ENCODE results near the gene RBFOX1. TPM values are rescaled to one million over a fixed set of nuclear protein-coding genes. Genes with fewer than 3 reads are reported as not detected.

Gene RBFOX1
- total RNA-seq, 1 donor from 2014 or later, result not detected

GRCh38 chr16:7482032-7482431, 149.4 kb downstream of the RBFOX1 start:
- ATAC-seq (ENCODE audit: low read depth), result no peak

GRCh38 chr16:7482596-7483290, 150.1 kb downstream of the RBFOX1 start:
- Mint-ChIP-seq H3K4me1 (no peaks in the 10 kb centered on the region), H3K36me3 (ENCODE audit: low read depth) (no peaks in the 10 kb centered on the region), H3K9me3 (no peaks in the 10 kb centered on the region), H3K27me3 (no peaks in the 10 kb centered on the region), H3K27ac (no peak overlapping the region), H3K4me3 (no peak overlapping the region)
- ATAC-seq (ENCODE audit: low read depth) (no peak), DNase-seq (no peak)
- intact Hi-C loops (cut with micrococcal nuclease), result no loop called here
- TF ChIP-seq CTCF (IDR thresholded peaks at IDR 0.05), result no peak
- POLR2A ChIA-PET, result no interaction called here
- CTCF ChIA-PET, result no interaction called here

More at GRCh38 chr16:7482032-7482431, 149.4 kb downstream of the RBFOX1 start:
- intact Hi-C loops (cut with micrococcal nuclease), result no loop called here
- no peak for DNase-seq
- no peak for TF ChIP-seq CTCF (IDR thresholded peaks at IDR 0.05)
- no peaks in the 10 kb centered on the region for H3K9me3 Mint-ChIP-seq
- no peaks in the 10 kb centered on the region for H3K4me1 Mint-ChIP-seq
- CTCF ChIA-PET, result no interaction called here
- POLR2A ChIA-PET, result no interaction called here
- no peak overlapping the region for H3K27ac Mint-ChIP-seq
- no peak overlapping the region for H3K4me3 Mint-ChIP-seq
- no peaks in the 10 kb centered on the region for H3K27me3 Mint-ChIP-seq
- no peaks in the 10 kb centered on the region for H3K36me3 Mint-ChIP-seq (ENCODE audit: low read depth)

- Mint-ChIP-seq H3K4me3 (no peak overlapping the region), H3K9me3 (no peaks in the 10 kb centered on the region), H3K27ac (no peak overlapping the region), H3K4me1 (no peaks in the 10 kb centered on the region), H3K36me3 (ENCODE audit: low read depth) (no peaks in the 10 kb centered on the region), H3K27me3 (no peaks in the 10 kb centered on the region)
- ATAC-seq (ENCODE audit: low read depth) (no peak), DNase-seq (no peak)
- intact Hi-C loops (cut with micrococcal nuclease), result no loop called here
- TF ChIP-seq CTCF (IDR thresholded peaks at IDR 0.05), result no peak
- CTCF ChIA-PET, result no interaction called here
- POLR2A ChIA-PET, result no interaction called here
These were observed 155.1 kb downstream of the RBFOX1 start for GRCh38 chr16:7487574-7488323.

- no peaks in the 10 kb centered on the region for H3K4me1 Mint-ChIP-seq
- no peaks in the 10 kb centered on the region for H3K9me3 Mint-ChIP-seq
- no peak for ATAC-seq (ENCODE audit: low read depth)
- TF ChIP-seq CTCF (IDR thresholded peaks at IDR 0.05), result no peak
- ChIA-PET POLR2A (no interaction called here), CTCF (no interaction called here)
- no peak for DNase-seq
- H3K27me3 Mint-ChIP-seq, result no peaks in the 10 kb centered on the region
- no peak overlapping the region for H3K27ac Mint-ChIP-seq
- intact Hi-C loops (cut with micrococcal nuclease), result loop anchor here (10.0 kb wide), 1 partner anchor 63 kb away; no protein-coding TSS in a partner anchor
- no peak overlapping the region for H3K4me3 Mint-ChIP-seq
- no peaks in the 10 kb centered on the region for H3K36me3 Mint-ChIP-seq (ENCODE audit: low read depth)
These were observed 159.5 kb downstream of the RBFOX1 start for GRCh38 chr16:7492122-7492521.

GRCh38 chr16:7493133-7493532, 160.5 kb downstream of the RBFOX1 start:
- ATAC-seq (ENCODE audit: low read depth) (no peak), DNase-seq (no peak)
- H3K4me3 Mint-ChIP-seq, result no peak overlapping the region
- no peaks in the 10 kb centered on the region for H3K36me3 Mint-ChIP-seq (ENCODE audit: low read depth)
- no peaks in the 10 kb centered on the region for H3K27me3 Mint-ChIP-seq
- H3K4me1 Mint-ChIP-seq, result no peaks in the 10 kb centered on the region
- intact Hi-C loops (cut with micrococcal nuclease), result loop anchor here (10.0 kb wide), 1 partner anchor 62 kb away; no protein-coding TSS in a partner anchor
- CTCF ChIA-PET, result no interaction called here
- POLR2A ChIA-PET, result no interaction called here
- TF ChIP-seq CTCF (IDR thresholded peaks at IDR 0.05), result no peak
- H3K9me3 Mint-ChIP-seq, result no peaks in the 10 kb centered on the region
- H3K27ac Mint-ChIP-seq, result no peak overlapping the region
